GM21360 (cell line): ENCODE measurements around the gene NDUFA6.
"Not testable (repeated sequence)": the region's sequence is repeated elsewhere in the genome, so short reads cannot be mapped to it uniquely, and the experiment has no call there.

Experiments
- ATAC-seq: cut with Tn5 transposase; IDR thresholded peaks from one replicate; pipeline ENCODE4 v1.9.1; 2021; ENCODE audit warnings: mild to moderate bottlenecking, moderate library complexity; ENCODE audit not compliant: unreplicated experiment

The NDUFA6 gene

DNA sequence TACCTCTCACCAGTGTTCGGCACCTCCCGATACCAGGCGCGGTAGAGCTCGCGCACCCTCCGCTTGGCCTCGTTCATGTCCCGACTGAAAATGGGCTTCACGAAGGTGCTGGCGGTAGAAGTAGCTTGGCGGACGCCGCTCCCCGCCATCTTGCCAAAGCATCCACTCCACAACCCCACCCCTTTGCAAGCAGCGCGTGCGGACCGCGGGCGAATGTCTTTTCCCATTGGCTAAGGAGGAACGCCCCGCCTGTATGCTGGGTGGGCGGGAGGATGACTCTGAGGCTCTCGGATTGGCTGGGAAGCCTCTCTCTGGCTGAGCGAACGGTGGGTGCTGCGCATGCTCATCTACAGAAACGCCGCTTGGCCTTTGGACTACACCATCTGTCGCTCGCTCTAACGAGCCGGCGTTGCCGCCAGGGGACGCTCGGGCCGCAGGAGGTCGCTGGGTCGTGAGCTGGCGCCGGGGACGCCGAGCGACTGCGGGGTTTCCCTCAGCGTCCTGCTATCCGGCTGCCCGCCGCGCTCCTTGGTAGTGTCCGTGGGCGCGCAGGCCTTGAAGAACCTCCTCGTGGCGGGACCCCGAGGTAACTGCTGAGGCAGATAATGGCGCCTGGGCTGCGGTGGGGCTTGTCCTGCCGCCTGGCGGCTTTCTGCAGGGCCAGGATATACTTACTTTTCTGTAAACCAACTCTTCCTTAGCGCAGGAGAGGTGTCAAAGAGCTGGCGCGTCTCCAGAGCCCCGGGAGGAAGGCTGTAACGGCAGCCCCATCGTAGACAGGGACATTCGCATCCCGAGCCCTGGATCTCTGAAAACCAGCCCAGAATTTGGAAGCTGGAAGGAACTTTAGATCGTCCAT, at the start of gene NDUFA6:
Gene NDUFA6 (minus strand): TSS at position 177 of the 859 bp plus-strand sequence. CDS start 28 bp downstream, at position 149.
- peak; percentile 88 for ATAC-seq

DNA sequence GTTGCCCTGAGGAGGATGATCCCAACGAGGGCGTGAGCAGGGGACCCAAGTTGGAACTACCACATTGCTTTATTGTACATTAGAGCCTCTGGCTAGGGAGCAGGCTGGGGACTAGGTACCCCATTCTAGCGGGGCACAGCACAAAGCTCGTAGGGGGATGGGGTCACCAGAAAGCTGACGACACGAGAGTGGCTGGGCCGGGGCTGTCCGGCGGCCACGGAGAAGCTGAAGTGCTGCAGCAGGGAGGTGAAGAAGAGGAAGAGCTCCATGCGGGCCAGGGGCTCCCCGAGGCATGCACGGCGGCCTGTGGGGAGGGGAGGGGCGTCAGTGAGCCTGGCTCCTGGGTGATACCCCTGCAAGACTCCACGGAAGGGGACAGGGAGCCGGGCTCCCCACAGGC, 49.6 kb upstream of the NDUFA6 start:
- ATAC-seq = not testable (repeated sequence)

GRCh38 chr22:42139508-42139907, 48.9 kb upstream of the NDUFA6 start:
- not testable (repeated sequence) for ATAC-seq

GRCh38 chr22:42138972-42139371, 48.4 kb upstream of the NDUFA6 start:
- no peak for ATAC-seq

DNA sequence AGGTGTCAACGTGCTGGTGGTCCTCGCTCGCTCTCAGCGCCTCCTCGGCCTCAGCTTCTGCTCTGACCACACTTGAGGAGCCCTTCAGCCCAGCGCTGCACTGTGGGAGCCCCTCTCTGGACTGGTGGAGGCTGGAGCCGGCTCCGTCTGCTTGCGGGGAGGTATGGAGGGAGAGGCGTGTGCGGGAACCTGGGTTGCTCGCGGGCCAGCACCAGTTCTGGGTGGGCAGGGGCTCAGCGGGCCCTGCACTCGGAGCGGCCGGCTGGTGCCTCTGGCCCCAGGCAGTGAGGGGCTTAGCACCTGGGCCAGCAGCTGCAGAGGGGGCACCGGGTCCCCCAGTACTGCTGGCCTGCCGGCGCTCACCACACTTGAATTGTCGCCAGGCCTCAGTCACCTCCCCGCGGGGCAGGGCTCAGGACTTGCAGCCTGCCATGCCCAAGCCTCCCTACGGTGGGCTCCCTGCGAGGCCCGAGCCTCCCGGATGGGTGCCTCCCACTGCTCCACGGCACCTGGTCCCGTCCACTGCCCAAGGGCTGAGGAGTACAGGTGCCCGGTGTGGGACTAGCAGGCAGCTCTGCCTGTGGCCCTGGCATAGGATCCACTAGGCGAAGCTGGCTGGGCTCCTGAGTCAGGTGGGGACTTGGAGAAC, 47.7 kb upstream of the NDUFA6 start:
- ATAC-seq = no peak

DNA sequence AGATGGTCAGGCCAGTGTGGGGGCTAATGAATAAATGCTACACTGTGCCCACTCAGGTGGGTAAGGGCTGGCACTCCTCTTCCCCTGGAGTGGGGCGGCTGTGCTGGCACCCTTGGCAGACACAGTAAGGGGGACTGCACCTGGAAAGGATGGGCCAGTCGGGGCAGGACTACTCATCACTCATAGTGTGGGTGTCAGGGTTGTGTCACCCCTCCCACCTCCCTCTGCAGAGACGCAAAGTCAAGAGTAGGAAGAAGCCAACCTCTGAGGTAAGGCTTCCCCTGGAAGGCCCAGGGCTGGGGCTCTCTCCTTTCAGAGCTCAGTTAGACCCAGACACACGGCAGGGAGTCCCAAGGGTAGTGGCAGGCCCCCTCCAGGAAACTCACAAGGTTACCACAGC, 45.1 kb upstream of the NDUFA6 start:
- not testable (repeated sequence) for ATAC-seq

DNA sequence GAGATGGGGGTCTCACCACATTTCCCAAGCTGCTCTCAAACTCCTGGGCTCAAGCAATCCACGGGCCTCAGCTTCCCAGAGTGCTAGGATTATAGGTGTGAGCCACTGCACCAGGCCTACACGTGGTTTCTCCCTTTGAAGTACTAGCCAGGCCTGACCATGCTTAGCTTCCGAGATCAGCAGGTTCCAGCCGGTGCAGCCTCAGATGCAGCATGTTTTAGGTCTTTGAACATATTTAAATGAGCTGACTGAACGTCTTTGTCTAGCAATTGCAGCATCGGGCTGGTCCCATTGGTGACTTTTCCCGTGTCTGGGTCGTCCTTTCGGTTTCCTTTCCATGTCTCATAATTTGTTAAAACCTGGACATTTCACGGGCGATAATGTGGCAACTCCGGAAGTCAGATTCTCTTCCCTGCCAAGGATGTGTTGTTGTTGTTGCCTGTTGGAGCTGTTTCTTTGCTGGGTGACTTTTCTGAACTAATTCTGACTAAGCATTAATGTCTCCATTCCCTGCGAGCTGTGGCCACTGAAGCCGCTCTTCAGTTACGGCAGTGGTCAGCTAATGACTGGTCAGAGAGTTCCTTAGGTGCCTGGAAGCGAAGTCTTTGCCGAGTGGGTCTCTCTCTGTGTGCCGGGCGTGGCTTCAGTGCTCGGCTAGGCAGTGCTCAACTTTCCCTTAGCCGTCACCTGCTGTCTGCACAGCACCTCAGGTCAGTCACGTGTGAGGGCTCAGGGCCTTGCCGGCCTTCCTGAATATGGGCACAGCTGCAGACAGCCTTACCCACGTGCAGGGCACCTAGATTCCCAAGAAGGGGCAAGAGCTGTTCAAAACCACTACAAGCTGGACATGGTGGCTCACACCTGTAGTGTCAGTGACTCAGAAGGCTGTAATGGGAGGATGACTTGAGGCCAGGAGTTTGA, 43.8 kb upstream of the NDUFA6 start:
- no peak for ATAC-seq

DNA sequence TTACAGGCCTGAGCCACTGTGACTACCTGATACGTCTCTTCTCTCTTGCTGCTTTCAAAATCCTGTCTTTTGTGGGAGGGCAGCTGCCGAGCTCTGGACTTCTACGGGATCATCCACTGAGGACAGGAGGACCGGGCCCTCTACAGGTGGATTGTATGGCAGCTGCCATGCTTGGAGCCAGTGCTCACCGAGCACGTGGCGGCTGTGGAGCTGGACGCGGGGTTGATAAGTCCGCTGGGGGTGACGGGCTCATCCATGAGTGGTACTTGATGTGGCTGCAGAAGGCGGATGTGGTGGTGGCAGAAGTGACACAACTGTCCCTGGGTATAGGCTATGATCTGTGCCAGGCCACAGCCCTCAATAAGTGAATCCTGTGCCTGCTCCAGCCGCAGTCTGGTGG, 41.9 kb upstream of the NDUFA6 start:
- ATAC-seq = no peak

GRCh38 chr22:42131562-42131961, 41.0 kb upstream of the NDUFA6 start:
- ATAC-seq = no peak

DNA sequence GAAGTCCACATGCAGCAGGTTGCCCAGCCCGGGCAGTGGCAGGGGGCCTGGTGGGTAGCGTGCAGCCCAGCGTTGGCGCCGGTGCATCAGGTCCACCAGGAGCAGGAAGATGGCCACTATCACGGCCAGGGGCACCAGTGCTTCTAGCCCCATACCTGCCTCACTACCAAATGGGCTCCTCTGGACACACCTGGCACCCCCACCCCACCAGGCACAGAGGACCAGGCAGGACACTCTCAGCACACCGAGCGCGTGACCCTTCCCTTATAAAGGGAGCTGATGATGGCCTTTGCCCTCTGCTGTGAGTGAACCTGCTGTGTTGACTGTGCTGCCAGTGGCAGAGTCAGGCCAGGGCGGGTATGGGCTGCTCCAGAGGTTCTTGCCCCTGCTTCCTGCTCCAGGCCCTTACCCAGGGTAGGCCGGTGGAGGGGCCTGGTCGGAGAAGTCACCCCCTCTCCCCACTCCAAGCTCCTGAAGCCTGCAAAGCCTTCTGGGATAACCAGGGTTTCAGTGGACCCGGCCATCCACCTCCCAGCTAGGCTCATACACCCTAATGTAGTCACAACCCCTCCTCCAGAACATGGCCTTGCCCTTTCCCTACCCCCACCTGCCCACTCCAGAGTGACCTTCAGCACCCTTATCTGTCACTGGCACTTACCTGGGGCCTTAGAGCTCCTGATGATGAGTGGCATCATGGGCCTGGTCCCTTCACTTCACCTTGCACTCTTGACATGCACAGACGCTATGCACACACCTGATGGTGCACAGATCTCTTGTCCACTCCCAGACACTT, 40.3 kb upstream of the NDUFA6 start, which contains the start of gene CYP2D6:
Gene CYP2D6 (minus strand): TSS at position 172 of the 793 bp plus-strand sequence. CDS start 19 bp downstream, at position 153.
- ATAC-seq = not testable (repeated sequence)

- ATAC-seq = not testable (repeated sequence)
These were observed 39.6 kb upstream of the NDUFA6 start for GRCh38 chr22:42130182-42130581.

DNA sequence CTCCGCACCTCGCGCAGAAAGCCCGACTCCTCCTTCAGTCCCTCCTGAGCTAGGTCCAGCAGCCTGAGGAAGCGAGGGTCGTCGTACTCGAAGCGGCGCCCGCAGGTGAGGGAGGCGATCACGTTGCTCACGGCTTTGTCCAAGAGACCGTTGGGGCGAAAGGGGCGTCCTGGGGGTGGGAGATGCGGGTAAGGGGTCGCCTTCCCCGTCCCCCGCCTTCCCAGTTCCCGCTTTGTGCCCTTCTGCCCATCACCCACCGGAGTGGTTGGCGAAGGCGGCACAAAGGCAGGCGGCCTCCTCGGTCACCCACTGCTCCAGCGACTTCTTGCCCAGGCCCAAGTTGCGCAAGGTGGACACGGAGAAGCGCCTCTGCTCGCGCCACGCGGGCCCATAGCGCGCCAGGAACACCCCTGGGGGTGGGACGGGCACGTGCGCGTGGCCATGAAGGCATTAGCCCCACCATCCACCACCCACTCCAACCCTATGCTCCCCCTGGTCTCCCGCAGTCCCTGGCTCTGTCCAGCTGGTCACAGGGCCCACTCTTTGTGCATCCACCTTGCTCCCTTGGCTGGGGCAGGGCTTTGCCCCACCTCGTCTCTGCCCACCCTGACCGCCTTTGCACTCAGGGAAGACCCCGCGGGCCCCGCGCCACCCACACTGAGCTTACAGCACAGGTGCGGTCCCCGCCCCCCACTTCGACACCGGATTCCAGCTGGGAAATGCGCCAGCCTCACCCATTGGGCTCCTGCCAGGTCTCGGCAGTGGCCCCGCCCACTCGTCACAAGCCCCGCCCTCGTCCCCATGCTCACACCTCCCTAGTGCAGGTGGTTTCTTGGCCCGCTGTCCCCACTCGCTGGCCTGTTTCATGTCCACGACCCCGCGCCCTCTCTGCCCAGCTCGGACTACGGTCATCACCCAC, 38.5 kb upstream of the NDUFA6 start:
- not testable (repeated sequence) for ATAC-seq

GRCh38 chr22:42128007-42128406, 37.4 kb upstream of the NDUFA6 start:
- not testable (repeated sequence) for ATAC-seq

GRCh38 chr22:42127606-42128005, 37.0 kb upstream of the NDUFA6 start:
- no peak for ATAC-seq

DNA sequence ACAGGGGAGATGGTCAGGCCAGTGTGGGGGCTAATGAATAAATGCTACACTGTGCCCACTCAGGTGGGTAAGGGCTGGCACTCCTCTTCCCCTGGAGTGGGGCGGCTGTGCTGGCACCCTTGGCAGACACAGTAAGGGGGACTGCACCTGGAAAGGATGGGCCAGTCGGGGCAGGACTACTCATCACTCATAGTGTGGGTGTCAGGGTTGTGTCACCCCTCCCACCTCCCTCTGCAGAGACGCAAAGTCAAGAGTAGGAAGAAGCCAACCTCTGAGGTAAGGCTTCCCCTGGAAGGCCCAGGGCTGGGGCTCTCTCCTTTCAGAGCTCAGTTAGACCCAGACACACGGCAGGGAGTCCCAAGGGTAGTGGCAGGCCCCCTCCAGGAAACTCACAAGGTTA, 33.0 kb upstream of the NDUFA6 start:
- ATAC-seq = not testable (repeated sequence)

DNA sequence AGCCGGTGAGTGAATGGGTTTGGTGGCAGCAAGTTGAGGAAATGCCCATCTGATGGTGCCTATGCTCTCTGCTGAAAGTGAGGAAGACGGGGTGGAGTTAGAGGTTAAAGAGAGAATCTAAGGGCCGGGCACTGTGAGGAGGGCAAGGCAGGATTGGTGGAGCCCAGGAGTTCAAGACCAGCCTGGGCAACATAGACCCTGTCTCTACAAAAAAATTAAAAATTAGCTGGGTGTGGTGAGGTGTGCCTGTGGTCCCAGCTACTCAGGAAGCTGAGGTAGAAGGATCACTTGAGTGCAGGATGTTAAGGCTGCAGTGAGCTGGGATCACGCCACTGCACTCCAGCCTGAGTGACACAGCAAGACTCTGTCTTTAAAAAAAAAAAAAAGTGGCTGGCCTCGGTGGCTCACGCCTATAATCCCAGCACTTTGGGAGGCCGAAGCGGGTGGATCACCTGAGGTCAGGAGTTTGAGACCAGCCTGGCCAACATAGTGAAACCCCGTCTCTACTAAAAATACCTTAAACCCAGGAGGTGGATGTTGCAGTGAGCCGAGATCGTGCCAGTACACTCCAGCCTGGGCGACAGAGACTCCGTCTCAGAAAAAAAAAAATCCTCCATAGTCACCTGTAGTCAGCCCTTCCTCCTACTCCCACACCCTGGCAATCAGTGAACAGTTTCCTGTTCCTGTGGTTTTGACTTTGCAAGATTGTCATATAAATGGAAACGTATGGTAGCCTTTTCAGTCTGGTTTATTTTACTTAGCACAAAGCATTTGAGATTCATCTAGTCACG, 29.9 kb upstream of the NDUFA6 start:
- ATAC-seq = not testable (repeated sequence)

GRCh38 chr22:42116848-42117424, 26.4 kb upstream of the NDUFA6 start:
- no peak for ATAC-seq

- ATAC-seq = not testable (repeated sequence)
These were observed 24.9 kb upstream of the NDUFA6 start for GRCh38 chr22:42115420-42115830.
